HL-60 (cell line): ENCODE results near the gene KPRP.

ENCODE experiments used
- CTCF ChIP-seq: IDR thresholded peaks from one replicate; pipeline ENCODE4 v1.5.1; 2011; ENCODE audit warnings: low read length, control low read depth, inconsistent platforms; ENCODE audit not compliant: insufficient read depth
- GABPA ChIP-seq: IDR thresholded peaks from 2 replicates; pipeline ENCODE4 v1.6.1; 2012; ENCODE audit warnings: low read depth
- POLR2AphosphoS5 ChIP-seq: IDR thresholded peaks from 2 replicates; pipeline ENCODE4 v1.6.1; 2012; ENCODE audit warnings: low read depth
- SPI1 ChIP-seq: IDR thresholded peaks from 2 replicates; pipeline ENCODE4 v1.6.1; 2012; ENCODE audit warnings: low read depth, mild to moderate bottlenecking, borderline replicate concordance

GRCh38 chr1:152743371-152744145, 14.3 kb upstream of the KPRP start:
- TF ChIP-seq CTCF (no peak), POLR2AphosphoS5 (no peak), GABPA (no peak), SPI1 (no peak)
